ENCODE results near the gene ZNF205.
A peak's percentile ranks its signal among the peaks of the same experiment; 100 is the strongest.

The ZNF205 gene

GRCh38 chr16:3148256-3149192, 36.1 kb downstream of the ZNF205 start:
- peak; percentile 10 for DNase-seq (ENCODE audit: insufficient read length)
- TF ChIP-seq POLR2AphosphoS5 (IDR thresholded peaks at IDR 0.05; ENCODE audit: low read depth, low read length): no peak
- no peak for TF ChIP-seq POLR2A (IDR thresholded peaks at IDR 0.05; ENCODE audit: low read depth, low read length)
- TF ChIP-seq TAF1 (IDR thresholded peaks at IDR 0.05; ENCODE audit: borderline replicate concordance, low read depth, low read length): no peak
- FAIRE-seq: no peak

GRCh38 chr16:3149193-3149530, 36.8 kb downstream of the ZNF205 start:
- FAIRE-seq (no peak), DNase-seq (ENCODE audit: insufficient read length) (no peak)
- no peak for TF ChIP-seq TAF1 (IDR thresholded peaks at IDR 0.05; ENCODE audit: borderline replicate concordance, low read depth, low read length)
- TF ChIP-seq POLR2AphosphoS5 (IDR thresholded peaks at IDR 0.05; ENCODE audit: low read depth, low read length): no peak
- TF ChIP-seq POLR2A (IDR thresholded peaks at IDR 0.05; ENCODE audit: low read depth, low read length): no peak

- FAIRE-seq (no peak), DNase-seq (ENCODE audit: insufficient read length) (peak; percentile 79)
Observed at GRCh38 chr16:3149630-3150345, 37.4 kb downstream of the ZNF205 start.

GRCh38 chr16:3150346-3151218, 38.2 kb downstream of the ZNF205 start:
- TF ChIP-seq TAF1 (IDR thresholded peaks at IDR 0.05; ENCODE audit: borderline replicate concordance, low read depth, low read length) (no peak), POLR2AphosphoS5 (IDR thresholded peaks at IDR 0.05; ENCODE audit: low read depth, low read length) (no peak), POLR2A (IDR thresholded peaks at IDR 0.05; ENCODE audit: low read depth, low read length) (no peak)
- FAIRE-seq (peak; percentile 75), DNase-seq (ENCODE audit: insufficient read length) (peak; percentile 96)

More at GRCh38 chr16:3149630-3150345, 37.4 kb downstream of the ZNF205 start:
- TF ChIP-seq TAF1 (IDR thresholded peaks at IDR 0.05; ENCODE audit: borderline replicate concordance, low read depth, low read length) (no peak), POLR2AphosphoS5 (IDR thresholded peaks at IDR 0.05; ENCODE audit: low read depth, low read length) (no peak), POLR2A (IDR thresholded peaks at IDR 0.05; ENCODE audit: low read depth, low read length) (no peak)

GRCh38 chr16:3152027-3152276, 39.6 kb downstream of the ZNF205 start:
- TF ChIP-seq TAF1 (IDR thresholded peaks at IDR 0.05; ENCODE audit: borderline replicate concordance, low read depth, low read length): no peak
- no peak for TF ChIP-seq POLR2A (IDR thresholded peaks at IDR 0.05; ENCODE audit: low read depth, low read length)
- TF ChIP-seq POLR2AphosphoS5 (IDR thresholded peaks at IDR 0.05; ENCODE audit: low read depth, low read length): no peak
- no peak for DNase-seq (ENCODE audit: insufficient read length)
- FAIRE-seq: no peak

GRCh38 chr16:3152277-3152990, 40.0 kb downstream of the ZNF205 start:
- FAIRE-seq (peak; percentile 73), DNase-seq (ENCODE audit: insufficient read length) (no peak)
- TF ChIP-seq TAF1 (IDR thresholded peaks at IDR 0.05; ENCODE audit: borderline replicate concordance, low read depth, low read length) (no peak), POLR2A (IDR thresholded peaks at IDR 0.05; ENCODE audit: low read depth, low read length) (no peak), POLR2AphosphoS5 (IDR thresholded peaks at IDR 0.05; ENCODE audit: low read depth, low read length) (no peak)

- FAIRE-seq (no peak), DNase-seq (ENCODE audit: insufficient read length) (no peak)
- TF ChIP-seq POLR2A (IDR thresholded peaks at IDR 0.05; ENCODE audit: low read depth, low read length): no peak
- TF ChIP-seq TAF1 (IDR thresholded peaks at IDR 0.05; ENCODE audit: borderline replicate concordance, low read depth, low read length): no peak
- no peak for TF ChIP-seq POLR2AphosphoS5 (IDR thresholded peaks at IDR 0.05; ENCODE audit: low read depth, low read length)
Observed at GRCh38 chr16:3152991-3153368, 40.6 kb downstream of the ZNF205 start.

GRCh38 chr16:3155181-3155580, 42.8 kb downstream of the ZNF205 start:
- no peak for TF ChIP-seq TAF1 (IDR thresholded peaks at IDR 0.05; ENCODE audit: borderline replicate concordance, low read depth, low read length)
- no peak for TF ChIP-seq POLR2AphosphoS5 (IDR thresholded peaks at IDR 0.05; ENCODE audit: low read depth, low read length)
- no peak for TF ChIP-seq POLR2A (IDR thresholded peaks at IDR 0.05; ENCODE audit: low read depth, low read length)
- FAIRE-seq (no peak), DNase-seq (ENCODE audit: insufficient read length) (no peak)

GRCh38 chr16:3155972-3156371, 43.6 kb downstream of the ZNF205 start:
- TF ChIP-seq TAF1 (IDR thresholded peaks at IDR 0.05; ENCODE audit: borderline replicate concordance, low read depth, low read length): no peak
- TF ChIP-seq POLR2A (IDR thresholded peaks at IDR 0.05; ENCODE audit: low read depth, low read length): no peak
- TF ChIP-seq POLR2AphosphoS5 (IDR thresholded peaks at IDR 0.05; ENCODE audit: low read depth, low read length): no peak
- FAIRE-seq: no peak
- no peak for DNase-seq (ENCODE audit: insufficient read length)

GRCh38 chr16:3157229-3158025, 45.0 kb downstream of the ZNF205 start:
- DNase-seq (ENCODE audit: insufficient read length): no peak
- TF ChIP-seq POLR2AphosphoS5 (IDR thresholded peaks at IDR 0.05; ENCODE audit: low read depth, low read length): no peak
- no peak for TF ChIP-seq TAF1 (IDR thresholded peaks at IDR 0.05; ENCODE audit: borderline replicate concordance, low read depth, low read length)
- no peak for TF ChIP-seq POLR2A (IDR thresholded peaks at IDR 0.05; ENCODE audit: low read depth, low read length)
- no peak for FAIRE-seq

All from GM12892 (cell line).